Endothelial cell of umbilical vein (primary cell): ENCODE data around the gene MTA1. TPM values are rescaled to one million over a fixed set of nuclear protein-coding genes. Genes with fewer than 3 reads are reported as not detected.
A peak's percentile ranks its signal among the peaks of the same experiment; 100 is the strongest.

ENCODE experiments used
- BruUV-seq: library from RNA; stranded (reverse); fragments of 400-500 nt; replicated peaks from 2 replicates; lab custom pipeline; 2021; lab: Mats Ljungman, UMichigan
- CTCF ChIA-PET: fragments of 300-600, 350-600 bp; sonication (Branson Sonifier 250); formaldehyde crosslinking; loops from one replicate; lab custom pipeline; 2021; ENCODE audit warnings: antibody characterized with exemption, inconsistent platforms; lab: Charles Lee
- POLR2A ChIA-PET: fragments of 300-600, 350-600 bp; sonication (Branson Sonifier 250); formaldehyde crosslinking; loops from one replicate; lab custom pipeline; 2021; ENCODE audit warnings: antibody characterized with exemption, inconsistent platforms; lab: Charles Lee
- DNase-seq: peaks from one replicate; pipeline ENCODE4 v3.0.0-alpha.2; 2011; ENCODE audit warnings: low read depth, low spot score
- FAIRE-seq: peaks from 2 replicates; lab custom pipeline; 2011; peaks lifted over from hg19 to GRCh38; lab: Jason Lieb, UNC
- H2AFZ ChIP-seq: 2 replicates; pipeline ENCODE4 v1.6.0; 2012; ENCODE audit warnings: low read depth, low read length, control low read depth, inconsistent platforms
- H3K27ac ChIP-seq: 2 replicates; pipeline ENCODE4 v1.5.1; 2011; ENCODE audit warnings: low read depth, mild to moderate bottlenecking, control low read depth, low read length, moderate library complexity; ENCODE audit not compliant: insufficient read depth
- H3K27me3 ChIP-seq, 2 experiments: 2 replicates each; pipeline versions ENCODE4 v1.6.0 to v1.6.1; 2011; ENCODE audit warnings: low read length in 2 of 2, mixed read lengths in 1 of 2; ENCODE audit not compliant: control insufficient read depth in 2 of 2, insufficient read depth in 2 of 2
- H3K36me3 ChIP-seq, 2 experiments: 2 replicates in 1 of 2; 3 replicates in 1 of 2; pipeline ENCODE4 v1.5.1; 2011; ENCODE audit warnings: low read length in 2 of 2, mild to moderate bottlenecking in 1 of 2, moderate library complexity in 1 of 2; ENCODE audit not compliant: control insufficient read depth in 2 of 2, insufficient read depth in 2 of 2; ENCODE audit errors: extremely low read depth in 1 of 2
- H3K4me1 ChIP-seq: 3 replicates; pipeline ENCODE4 v1.5.1; 2011; ENCODE audit warnings: mild to moderate bottlenecking, low read length; ENCODE audit not compliant: control insufficient read depth, insufficient read depth; ENCODE audit errors: extremely low read depth
- H3K4me2 ChIP-seq: 2 replicates; pipeline ENCODE4 v1.6.1; 2011; ENCODE audit warnings: low read length, control low read depth, mixed read lengths; ENCODE audit not compliant: insufficient read depth
- H3K4me3 ChIP-seq, 3 experiments: fragments of 200-600 bp in 1 of 3; sonication (generic), shearing (Covaris generic) in 1 of 3; replicated peaks in 1 of 3; 2 replicates each; pipeline ENCODE4 v1.5.1; 2011 to 2016; ENCODE audit warnings: control low read depth in 3 of 3, low read length in 3 of 3, mild to moderate bottlenecking in 2 of 3, inconsistent platforms in 1 of 3, low read depth in 1 of 3, moderate library complexity in 1 of 3; ENCODE audit not compliant: insufficient read depth in 1 of 3
- H3K79me2 ChIP-seq: 2 replicates; pipeline ENCODE4 v1.6.0; 2012; ENCODE audit warnings: low read length, inconsistent platforms; ENCODE audit not compliant: control insufficient read depth, insufficient read depth
- H3K9ac ChIP-seq: replicated peaks from 2 replicates; pipeline ENCODE3; 2011; ENCODE audit warnings: low read length, control low read depth; ENCODE audit not compliant: insufficient read depth; ENCODE audit errors: extremely low read depth
- H3K9me1 ChIP-seq: replicated peaks from 3 replicates; pipeline ENCODE4 v1.6.0; 2011; ENCODE audit warnings: mild to moderate bottlenecking, low read length; ENCODE audit not compliant: control insufficient read depth, insufficient read depth; ENCODE audit errors: extremely low read depth
- H3K9me3 ChIP-seq: replicated peaks from 2 replicates; pipeline ENCODE4 v1.5.1; 2012; ENCODE audit warnings: low read length, inconsistent platforms; ENCODE audit not compliant: control insufficient read depth, insufficient read depth
- H4K20me1 ChIP-seq: replicated peaks from 2 replicates; pipeline ENCODE3; 2011; ENCODE audit warnings: mild to moderate bottlenecking, low read length; ENCODE audit not compliant: control insufficient read depth, insufficient read depth; ENCODE audit errors: extremely low read depth
- CTCF ChIP-seq, 2 donors: IDR thresholded peaks; 1 replicate in 1 of 2; 2 replicates in 1 of 2; pipeline ENCODE4 v1.5.1; 2011; ENCODE audit warnings: low read length in 2 of 2, mild to moderate bottlenecking in 2 of 2, moderate library complexity in 2 of 2, control low read depth in 1 of 2, inconsistent platforms in 1 of 2, low read depth in 1 of 2; ENCODE audit not compliant: insufficient read depth in 1 of 2; ENCODE audit errors: extremely low read depth in 1 of 2
- EZH2 ChIP-seq: IDR thresholded peaks from 2 replicates; pipeline ENCODE4 v1.6.1; 2012; ENCODE audit warnings: borderline replicate concordance, low read depth, mild to moderate bottlenecking, moderate library complexity, low read length, inconsistent platforms; ENCODE audit not compliant: severe bottlenecking
- FOS ChIP-seq: IDR thresholded peaks from 2 replicates; pipeline ENCODE4 v1.6.1; 2011; ENCODE audit warnings: mild to moderate bottlenecking, low read length, moderate library complexity, borderline replicate concordance; ENCODE audit not compliant: insufficient read depth
- GATA2 ChIP-seq: IDR thresholded peaks from 2 replicates; pipeline ENCODE4 v1.7.0; 2011; ENCODE audit warnings: low read depth, mild to moderate bottlenecking, moderate library complexity, mixed read lengths, low read length; ENCODE audit not compliant: insufficient read length, insufficient read depth
- JUN ChIP-seq: IDR thresholded peaks from 2 replicates; pipeline ENCODE4 v1.6.1; 2011; ENCODE audit warnings: borderline replicate concordance, low read depth; ENCODE audit not compliant: insufficient read length, insufficient read depth
- MAX ChIP-seq: IDR thresholded peaks from 2 replicates; pipeline ENCODE4 v1.6.1; 2011; ENCODE audit not compliant: insufficient read depth, insufficient read length
- MYC ChIP-seq: IDR thresholded peaks from one replicate; pipeline ENCODE4 v1.6.1; 2011; ENCODE audit warnings: mild to moderate bottlenecking, low read depth, low read length
- POLR2A ChIP-seq: IDR thresholded peaks from 2 replicates; pipeline ENCODE4 v1.6.1; 2012; ENCODE audit warnings: low read depth, mild to moderate bottlenecking, control low read depth, low read length
- POLR2AphosphoS5 ChIP-seq: IDR thresholded peaks from 2 replicates; pipeline ENCODE4 v1.6.1; 2012; ENCODE audit warnings: low read depth, mild to moderate bottlenecking, control low read depth, low read length, moderate library complexity; ENCODE audit not compliant: insufficient read depth
- dilution Hi-C: fragments of 300-500 bp; cut with MboI; formaldehyde crosslinking; loops from one replicate; pipeline ENCODE4 v1.15.0; 2019; ENCODE audit warnings: low sequenced_read_pairs; ENCODE audit not compliant: extremely low pct_ligation_motif_present
- intact Hi-C: fragments of 100-400 bp; cut with micrococcal nuclease; formaldehyde crosslinking; loops from one replicate; pipeline ENCODE4 v1.10.0; 2022
- polyA plus RNA-seq, 4 experiments: library from polyadenylated mRNA; depleted of rRNA in 3 of 4; stranded (reverse) in 3 of 4; unstranded in 1 of 4; fragments of >200 nt; gene quantifications; 2 replicates each; pipeline versions ENCODE4 v1.2.1 to v1.2.3, GENCODE V29; 2011 to 2012; ENCODE audit warnings: missing spikeins in 1 of 4
- total RNA-seq: library from RNA; stranded (reverse); gene quantifications from 2 replicates; pipeline ENCODE4 v1.2.3, GENCODE V29; 2021

The MTA1 gene
- total and polyA plus RNA-seq, 2 donors (not counting 3 experiments of a cell fraction or from before 2014, with no cell fraction given), result 85.2 to 167 TPM

- Histone ChIP-seq H3K27ac (no peak overlapping the region), H3K4me1 (peaks cover 21% of the 10 kb centered on the region), H2AFZ (no peak overlapping the region), H3K9me1 (no peaks in the 10 kb centered on the region), H3K9me3 (no peaks in the 10 kb centered on the region), H3K27me3 (no peaks in the 10 kb centered on the region), H3K4me3 (peak overlapping the region in 1 of 3 experiments; percentile 67), H3K79me2 (peaks cover 4% of the 10 kb centered on the region), H4K20me1 (no peaks in the 10 kb centered on the region), H3K36me3 (no peaks in the 10 kb centered on the region), H3K9ac (no peak overlapping the region), H3K4me2 (peak overlapping the region; percentile 43)
- dilution Hi-C loops (no loop called here), intact Hi-C loops (loop anchor here (2.0 to 5.0 kb wide), 3 partner anchors 15 to 75 kb away; partner anchors contain the start of gene CRIP2)
- FAIRE-seq (no peak), DNase-seq (no peak)
- POLR2A ChIA-PET, result interaction anchor here (1.2 kb wide), 1 partner anchor 12 kb away, joined by 3 read pairs; no protein-coding TSS in a partner anchor
- BruUV-seq, result TSS peak; percentile 10
- CTCF ChIA-PET, result interaction anchor here (1.0 to 1.7 kb wide), 3 partner anchors 12 to 204 kb away, joined by 3 to 5 read pairs (median 4); no protein-coding TSS in a partner anchor
- no peak for TF ChIP-seq FOS
- no peak for TF ChIP-seq MYC
- TF ChIP-seq POLR2A, result no peak
- TF ChIP-seq GATA2, result no peak
- no peak for TF ChIP-seq MAX
- TF ChIP-seq EZH2, result no peak
- no peak for TF ChIP-seq JUN
- TF ChIP-seq POLR2AphosphoS5, result no peak
- no peak for TF ChIP-seq CTCF (IDR thresholded peaks at IDR 0.05; ENCODE audit: extremely low read depth in 1 of 2, insufficient read depth in 1 of 2, low read depth in 1 of 2, low read length in 2 of 2)
Observed at GRCh38 chr14:105399466-105399775, 20.2 kb upstream of the MTA1 start.
